Stomach (tissue), 9 donors: ENCODE data around the gene NHERF2. TPM values are rescaled to one million over a fixed set of nuclear protein-coding genes. Genes with fewer than 3 reads are reported as not detected.
"Not testable (repeated sequence)": the region's sequence is repeated elsewhere in the genome, so short reads cannot be mapped to it uniquely, and the experiment has no call there.

Experiments
- DNase-seq, 2 donors: peaks; one replicate each; pipeline versions ENCODE4 v3.0.0 to v3.0.0-alpha.2; 2013 to 2019
- H3K27ac ChIP-seq, 5 donors: fragments of 200-600 bp in 4 of 5; sonication (generic) in 4 of 5; one replicate each; pipeline ENCODE4 v1.5.1; 2013 to 2019; ENCODE audit warnings: mild to moderate bottlenecking in 1 of 5, moderate library complexity in 1 of 5
- H3K27me3 ChIP-seq, 3 donors: fragments of 200-600 bp; sonication (generic); one replicate each; pipeline ENCODE4 v1.5.1; 2017 to 2019; ENCODE audit warnings: mixed run types in 1 of 3
- H3K36me3 ChIP-seq, 4 donors: fragments of 200-600 bp; sonication (generic); 1 replicate in 3 of 4; 2 replicates in 1 of 4; pipeline ENCODE4 v1.5.1; 2016 to 2019
- H3K4me1 ChIP-seq, 4 donors: fragments of 200-600 bp; sonication (generic); one replicate each; pipeline ENCODE4 v1.5.1; 2016 to 2019
- H3K4me3 ChIP-seq, 4 donors: fragments of 200-600 bp; sonication (generic) in 3 of 4; one replicate each; pipeline ENCODE4 v1.5.1; 2016 to 2019; ENCODE audit warnings: mild to moderate bottlenecking in 1 of 4
- H3K9me3 ChIP-seq, 4 donors: fragments of 200-600 bp; sonication (generic); one replicate each; pipeline ENCODE4 v1.5.1; 2016 to 2019
- CTCF ChIP-seq, 7 experiments: fragments of 450-650 bp in 4 of 7; fragments of 200-600 bp in 3 of 7; sonication (generic) in 3 of 7; IDR thresholded peaks; one replicate each; pipeline ENCODE4 v1.5.1; 2016 to 2019; ENCODE audit warnings: antibody characterized with exemption in 7 of 7, control low read depth in 2 of 7, mild to moderate bottlenecking in 1 of 7
- EP300 ChIP-seq: sonication (generic); formaldehyde crosslinking; IDR thresholded peaks from one replicate; pipeline ENCODE4 v1.6.1; 2017; ENCODE audit warnings: antibody characterized with exemption
- POLR2A ChIP-seq, 4 donors: fragments of 450-650 bp; IDR thresholded peaks; one replicate each; pipeline ENCODE4 v1.6.1; 2016; ENCODE audit warnings: antibody characterized with exemption in 4 of 4, control low read depth in 2 of 4, mild to moderate bottlenecking in 1 of 4, moderate library complexity in 1 of 4
- POLR2AphosphoS5 ChIP-seq, 3 donors: sonication (generic); formaldehyde crosslinking; IDR thresholded peaks; one replicate each; pipeline ENCODE4 v1.6.1; 2016; ENCODE audit warnings: antibody characterized with exemption in 3 of 3
- WGBS, 5 donors: extraction: QIAGEN DNeasy Blood & Tissue Kit in 3 of 5; methylation state at CpG; one replicate each; pipeline versions ENCODE4 v1.1.5 to v1.1.7; 2013 to 2018; 5-methylcytosine and 5-hydroxymethylcytosine counted together
- intact Hi-C: fragments of 100-400 bp; cut with DNase I; formaldehyde crosslinking; loops from one replicate; pipeline ENCODE4 v1.15.1; 2023; ENCODE audit warnings: low total_unique reads
- polyA plus RNA-seq, 3 donors: library from polyadenylated mRNA; stranded (reverse); fragments of 200-250 nt; gene quantifications; one replicate each; pipeline ENCODE4 v1.2.3, GENCODE V29; 2013
- total RNA-seq, 5 donors: library from RNA; depleted of rRNA; stranded (reverse); fragments of >200 nt; gene quantifications; one replicate each; pipeline versions ENCODE4 v1.1.0 to v1.2.3, GENCODE V29; 2014 to 2016
- donor health status: healthy with polysubstance abuse.
- donor health status: Bipolar disorder and iron deficiency.
- donor health status: healthy.

Gene NHERF2
- total and polyA plus RNA-seq, 8 donors = 17.4 to 236 (median 119) TPM

- H3K27me3 ChIP-seq = no peaks in the 10 kb centered on the region
- intact Hi-C loops = no loop called here
- TF ChIP-seq EP300 = peak; percentile 30
- peak; percentile 77 to 94 (median 94) for TF ChIP-seq POLR2AphosphoS5 (IDR thresholded peaks at IDR 0.05)
- TF ChIP-seq POLR2A (IDR thresholded peaks at IDR 0.05) = peak in 2 of 4 donors; percentile 51 to 81
- no peak for TF ChIP-seq CTCF (IDR thresholded peaks at IDR 0.05)
Measured at GRCh38 chr16:2009791-2010510, 16.8 kb upstream of the NHERF2 start, which contains the start of gene ZNF598. TSS of gene ZNF598 (minus strand) at chr16:2009821.

GRCh38 chr16:2011726-2012125, 15.0 kb upstream of the NHERF2 start:
- H3K9me3 ChIP-seq, DNase-seq, H3K27ac ChIP-seq, H3K27me3 ChIP-seq, H3K4me3 ChIP-seq, intact Hi-C loops, H3K36me3 ChIP-seq: not testable (repeated sequence)
- 86 to 92% (median 87%) methylated on average over 9 of the region's 9 CpGs for WGBS, 5 donors
- peaks cover 29 to 44% (median 33%) of the 10 kb centered on the region in 4 donors for H3K4me1 ChIP-seq

More at GRCh38 chr16:2009791-2010510, 16.8 kb upstream of the NHERF2 start, which contains the start of gene ZNF598:
- Histone ChIP-seq H3K4me3 (peak within 1 kb of the TSS; percentile 66 to 96 (median 86)), H3K36me3 (peaks cover 0 to 14% (median 7%) of the 10 kb centered on the region in 4 donors), H3K4me1 (peaks cover 47 to 52% (median 50%) of the 10 kb centered on the region in 4 donors), H3K27ac (peak within 1 kb of the TSS; percentile 92 to 96 (median 95)), H3K9me3 (no peaks in the 10 kb centered on the region)
- WGBS, 5 donors = 0 to 3% (median 1%) methylated on average over 15 to 52 of the region's 52 CpGs
- peak; percentile 86 to 96 for DNase-seq

- TF ChIP-seq POLR2AphosphoS5 (IDR thresholded peaks at IDR 0.05) (no peak), CTCF (IDR thresholded peaks at IDR 0.05) (no peak), POLR2A (IDR thresholded peaks at IDR 0.05) (no peak), EP300 (no peak)
- Histone ChIP-seq H3K9me3 (no peaks in the 10 kb centered on the region), H3K27ac (no peak overlapping the region), H3K27me3 (peaks cover 0 to 10% (median 0%) of the 10 kb centered on the region in 3 donors), H3K4me1 (peaks cover 11 to 26% (median 14%) of the 10 kb centered on the region in 4 donors), H3K36me3 (no peaks in the 10 kb centered on the region), H3K4me3 (no peak overlapping the region)
- WGBS, 5 donors = 86 to 95% (median 93%) methylated on average over 15 of the region's 15 CpGs
- DNase-seq = no peak
- intact Hi-C loops = no loop called here
Measured at GRCh38 chr16:2013527-2013926, 13.2 kb upstream of the NHERF2 start.

GRCh38 chr16:2015117-2015946, 11.4 kb upstream of the NHERF2 start:
- H3K9me3 ChIP-seq = no peaks in the 10 kb centered on the region
- WGBS, 5 donors = 44 to 70% (median 59%) methylated on average over 20 to 24 of the region's 24 CpGs
- intact Hi-C loops = no loop called here
- H3K36me3 ChIP-seq = no peaks in the 10 kb centered on the region
- H3K4me1 ChIP-seq = peaks cover 13 to 28% (median 17%) of the 10 kb centered on the region in 4 donors
- H3K27me3 ChIP-seq = peaks cover 15 to 28% (median 16%) of the 10 kb centered on the region in 3 donors
- peak overlapping the region; percentile 66 to 88 (median 79) for H3K27ac ChIP-seq
- TF ChIP-seq POLR2AphosphoS5 (IDR thresholded peaks at IDR 0.05) = peak in 2 of 3 donors; percentile 13 to 58
- TF ChIP-seq EP300 = no peak
- H3K4me3 ChIP-seq = no peak overlapping the region
- peak; percentile 61 to 89 for DNase-seq

- no peaks in the 10 kb centered on the region for H3K36me3 ChIP-seq
- peak overlapping the region; percentile 66 to 88 (median 79) for H3K27ac ChIP-seq
- peaks cover 20 to 34% (median 21%) of the 10 kb centered on the region in 3 donors for H3K27me3 ChIP-seq
- DNase-seq = no peak
- no peaks in the 10 kb centered on the region for H3K9me3 ChIP-seq
- TF ChIP-seq POLR2A (IDR thresholded peaks at IDR 0.05) (no peak), POLR2AphosphoS5 (IDR thresholded peaks at IDR 0.05) (no peak), CTCF (IDR thresholded peaks at IDR 0.05) (no peak), EP300 (no peak)
- intact Hi-C loops = no loop called here
- no peak overlapping the region for H3K4me3 ChIP-seq
- peaks cover 13 to 28% (median 17%) of the 10 kb centered on the region in 4 donors for H3K4me1 ChIP-seq
- WGBS, 5 donors = 68 to 79% (median 70%) methylated on average over 7 of the region's 7 CpGs
Measured at GRCh38 chr16:2015947-2016208, 10.8 kb upstream of the NHERF2 start.
